ENCODE results near the gene OR2T4. TPM values are rescaled to one million over a fixed set of nuclear protein-coding genes. Genes with fewer than 3 reads are reported as not detected.

The OR2T4 gene
- not detected in 2 replicates for total RNA-seq

DNA sequence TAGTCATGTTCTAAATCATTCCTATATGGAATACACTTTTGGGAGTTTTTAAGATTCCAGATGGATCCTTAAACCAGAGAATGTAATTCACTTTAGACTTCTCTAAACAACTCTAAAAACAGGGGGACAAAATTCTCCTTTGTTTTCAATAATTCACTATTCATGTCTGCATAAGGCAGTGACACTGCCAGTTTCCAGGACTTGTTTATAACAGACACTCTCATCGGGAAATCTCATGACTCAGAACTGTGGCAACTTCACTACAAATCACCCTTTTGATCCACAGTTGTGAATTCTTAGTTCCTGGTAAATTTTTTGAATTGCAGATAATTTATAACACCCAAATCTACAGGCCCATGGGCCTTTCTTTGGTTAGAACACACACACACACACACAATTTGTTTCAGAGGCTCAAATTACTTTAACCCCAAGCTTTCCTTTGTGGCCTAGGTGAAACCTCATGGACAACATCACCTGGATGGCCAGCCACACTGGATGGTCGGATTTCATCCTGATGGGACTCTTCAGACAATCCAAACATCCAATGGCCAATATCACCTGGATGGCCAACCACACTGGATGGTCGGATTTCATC, at the start of gene OR2T4:
TSS of gene OR2T4 (plus strand) at position 545 of the 595 bp plus-strand sequence. CDS start at position 545, 0 bp downstream.

DNA sequence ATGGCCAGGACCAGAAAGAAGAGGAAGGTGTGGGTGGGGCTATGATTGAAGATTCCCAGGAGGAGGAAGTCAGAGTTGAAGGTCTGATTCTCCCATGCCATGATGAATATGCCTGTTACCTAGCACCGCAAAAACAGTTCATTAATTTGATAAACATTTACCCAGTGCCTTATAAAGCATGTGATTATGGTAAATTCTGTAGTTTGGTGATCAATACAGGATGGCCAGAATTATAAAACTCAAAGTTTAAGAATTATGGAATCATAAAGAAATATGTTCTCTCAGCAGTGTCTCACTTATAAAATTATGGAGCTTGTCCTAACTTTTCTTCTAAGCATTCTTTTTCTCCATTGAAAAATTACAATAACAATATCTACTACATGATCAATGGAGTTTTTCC, 37.0 kb upstream of the OR2T4 start, which contains the start of gene OR2M7:
TSS of gene OR2M7 (minus strand) at position 101 of the 400 bp plus-strand sequence. CDS start at position 101, 0 bp downstream.

GRCh38 chr1:248348475-248348874, 13.0 kb upstream of the OR2T4 start, which contains the start of gene OR14C36:
TSS of gene OR14C36 (plus strand) at chr1:248348775. CDS start at chr1:248348775, 0 bp downstream.

DNA sequence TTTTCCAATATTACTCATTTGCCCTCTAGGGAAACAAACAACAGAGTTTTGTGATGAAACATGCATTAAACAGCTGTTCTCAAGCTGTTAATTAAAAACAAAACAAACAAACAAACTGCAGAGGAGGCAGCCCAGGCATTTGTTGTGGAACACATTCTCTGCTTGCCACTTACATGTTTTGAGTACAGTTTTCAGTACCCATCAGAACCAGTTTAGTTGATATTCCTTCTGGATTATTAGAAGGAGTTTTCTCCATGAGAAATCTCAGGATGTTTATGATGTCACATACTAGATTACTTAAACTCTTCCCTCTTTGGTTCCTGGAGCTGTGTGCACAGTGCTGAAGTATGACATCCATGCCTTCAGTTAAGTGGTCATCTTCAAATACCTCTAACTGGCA, 14.0 kb downstream of the OR2T4 start, which contains the start of gene OR2T6:
TSS of gene OR2T6 (plus strand) at position 301 of the 400 bp plus-strand sequence. CDS start 11,863 bp downstream, outside the sequence.

DNA sequence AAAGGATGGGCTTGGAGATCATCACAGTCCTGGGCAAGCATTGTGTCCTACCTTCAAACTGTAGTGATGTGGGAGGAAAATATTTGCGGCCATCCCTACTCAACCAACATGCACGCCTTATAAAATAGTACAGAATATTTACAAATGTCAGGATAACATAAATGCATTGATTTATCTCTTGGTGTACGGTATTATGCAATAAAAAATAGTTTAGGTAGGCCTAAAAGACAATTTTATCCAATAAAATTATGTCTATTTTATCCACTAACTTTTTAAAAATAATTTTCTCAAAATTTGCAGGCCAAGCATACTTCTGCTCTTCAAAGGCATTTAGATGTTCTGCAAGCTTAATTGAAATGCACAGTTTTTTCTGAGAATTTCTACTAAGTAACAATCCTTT, 41.3 kb downstream of the OR2T4 start, which contains the start of gene OR2T1:
TSS of gene OR2T1 (plus strand) at position 301 of the 400 bp plus-strand sequence. CDS start 3,100 bp downstream, outside the sequence.

Other genes starting within 250 kb of the OR2T4 start
- not detected in 2 replicates for gene OR2M5, start 216.5 kb upstream of the OR2T4 start, total RNA-seq
- not detected in 2 replicates for gene OR2M2, start 186.8 kb upstream of the OR2T4 start, total RNA-seq
- not detected in 2 replicates for gene OR2M3, start 164.4 kb upstream of the OR2T4 start, total RNA-seq
- not detected in 2 replicates for gene OR2M4, start 130.2 kb upstream of the OR2T4 start, total RNA-seq
- not detected in 2 replicates for gene OR2T33, start 83.7 kb upstream of the OR2T4 start, total RNA-seq
- gene OR2T12, start 58.2 kb upstream of the OR2T4 start, total RNA-seq: not detected in 2 replicates
- not detected in 2 replicates for gene OR2M7, start 37.1 kb upstream of the OR2T4 start, total RNA-seq
- not detected in 2 replicates for gene OR14C36, start 12.9 kb upstream of the OR2T4 start, total RNA-seq
- not detected in 2 replicates for gene OR2T6, start 14.1 kb downstream of the OR2T4 start, total RNA-seq
- gene OR2T1, start 41.4 kb downstream of the OR2T4 start, total RNA-seq: not detected in 2 replicates
- gene OR2T2, start 84.0 kb downstream of the OR2T4 start, total RNA-seq: not detected in 2 replicates
- gene OR2T3, start 111.7 kb downstream of the OR2T4 start, total RNA-seq: not detected in 2 replicates
- gene OR2T5, start 126.9 kb downstream of the OR2T4 start, total RNA-seq: not detected in 2 replicates
- not detected in 2 replicates for gene OR2G6, start 146.4 kb downstream of the OR2T4 start, total RNA-seq
- gene OR2T29, start 201.1 kb downstream of the OR2T4 start, total RNA-seq: not detected in 2 replicates
- gene OR2T34, start 213.1 kb downstream of the OR2T4 start, total RNA-seq: not detected in 2 replicates
- not detected in 2 replicates for gene OR2T10, start 236.0 kb downstream of the OR2T4 start, total RNA-seq